ENCODE measurements around the gene CENPP.

GRCh38 chr9:92349771-92350739, 24.3 kb downstream of the CENPP start:
- TF ChIP-seq CTCF (IDR thresholded peaks at IDR 0.05) (no peak), POLR2A (IDR thresholded peaks at IDR 0.05) (no peak)
